HepG2 (cell line): Measurements from ENCODE around the gene TRIM69. TPM values are rescaled to one million over a fixed set of nuclear protein-coding genes. Genes with fewer than 3 reads are reported as not detected.

Experiments
- CCDC6 ChIP-seq: sonication (generic); formaldehyde crosslinking; IDR thresholded peaks from 2 replicates; pipeline ENCODE4 v1.8.1; 2022; ENCODE audit warnings: mild to moderate bottlenecking, missing genetic modification reagents, moderate library complexity
- DBP ChIP-seq: sonication (generic); formaldehyde crosslinking; IDR thresholded peaks from 2 replicates; pipeline ENCODE4 v1.4.0; 2020; ENCODE audit warnings: missing genetic modification reagents; ENCODE audit errors: not compliant biosample characterization
- DNMT1 ChIP-seq: sonication (generic); formaldehyde crosslinking; IDR thresholded peaks from 2 replicates; pipeline ENCODE4 v1.5.1; 2020; ENCODE audit warnings: mild to moderate bottlenecking, missing genetic modification reagents
- HNF4G ChIP-seq, 2 experiments: sonication (generic) in 1 of 2; formaldehyde crosslinking in 1 of 2; IDR thresholded peaks; 2 replicates each; pipeline versions ENCODE4 v1.4.0 to v1.6.1; 2011 to 2020; ENCODE audit warnings: borderline replicate concordance in 2 of 2, low read depth in 2 of 2, mild to moderate bottlenecking in 2 of 2, low read length in 1 of 2, missing genetic modification reagents in 1 of 2, moderate library complexity in 1 of 2
- IKZF1 ChIP-seq: fragments of 450-650 bp; IDR thresholded peaks from 2 replicates; pipeline ENCODE4 v1.7.1; 2016
- KDM5B ChIP-seq: sonication (generic); formaldehyde crosslinking; IDR thresholded peaks from 2 replicates; pipeline ENCODE4 v1.4.0; 2020; ENCODE audit warnings: missing genetic modification reagents, mild to moderate bottlenecking, borderline replicate concordance
- MAFF ChIP-seq: IDR thresholded peaks from 2 replicates; pipeline ENCODE4 v1.6.1; 2011; ENCODE audit warnings: low read depth, low read length, improper control_type of control experiment
- MAFK ChIP-seq, 2 experiments: IDR thresholded peaks in 1 of 2; conservative IDR thresholded peaks in 1 of 2; 2 replicates each; pipeline ENCODE4 v1.6.1; 2011; ENCODE audit warnings: improper control_type of control experiment in 2 of 2, low read length in 2 of 2
- RAD21 ChIP-seq: fragments of 450-650 bp; formaldehyde crosslinking; IDR thresholded peaks from 2 replicates; pipeline ENCODE4 v1.5.0; 2020; ENCODE audit warnings: mild to moderate bottlenecking
- RNF2 ChIP-seq: fragments of 450-650 bp; conservative IDR thresholded peaks from 2 replicates; pipeline ENCODE4 v1.6.1; 2016; ENCODE audit warnings: low read depth
- SMC3 ChIP-seq: IDR thresholded peaks from 2 replicates; pipeline ENCODE4 v1.6.1; 2011; ENCODE audit warnings: low read length, improper control_type of control experiment
- SRSF1 ChIP-seq: fragments of 200-400 bp; formaldehyde crosslinking; optimal IDR thresholded peaks from 2 replicates; pipeline ENCODE3; 2017; ENCODE audit warnings: mild to moderate bottlenecking, low read depth, low read length, moderate library complexity
- ZBTB10 ChIP-seq: sonication (generic); formaldehyde crosslinking; IDR thresholded peaks from 2 replicates; pipeline ENCODE4 v1.4.0; 2020; ENCODE audit warnings: missing genetic modification reagents, borderline replicate concordance
- ZFX ChIP-seq: sonication (generic); formaldehyde crosslinking; IDR thresholded peaks from 2 replicates; pipeline ENCODE4 v1.4.0; 2020; ENCODE audit warnings: mild to moderate bottlenecking, low read depth, missing genetic modification reagents, moderate library complexity
- ZNF33A ChIP-seq: sonication (generic); formaldehyde crosslinking; IDR thresholded peaks from 2 replicates; pipeline ENCODE4 v1.5.1; 2020; ENCODE audit warnings: missing genetic modification reagents, mild to moderate bottlenecking, moderate library complexity, borderline replicate concordance
- ZNF512B ChIP-seq: sonication (generic); formaldehyde crosslinking; IDR thresholded peaks from 2 replicates; pipeline ENCODE4 v1.5.1; 2020; ENCODE audit warnings: missing genetic modification reagents, mild to moderate bottlenecking, borderline replicate concordance
- ZNF615 ChIP-seq: sonication (generic); formaldehyde crosslinking; IDR thresholded peaks from 2 replicates; pipeline ENCODE4 v1.5.0; 2020; ENCODE audit warnings: mild to moderate bottlenecking, missing genetic modification reagents, borderline replicate concordance
- ZNF792 ChIP-seq: IDR thresholded peaks from 2 replicates; pipeline ENCODE4 v1.6.1; 2016
- ZSCAN29 ChIP-seq: sonication (generic); formaldehyde crosslinking; conservative IDR thresholded peaks from 2 replicates; pipeline ENCODE4 v1.4.0; 2020; ENCODE audit warnings: mild to moderate bottlenecking, missing genetic modification reagents
- polyA plus RNA-seq, 8 experiments: library from polyadenylated mRNA; depleted of rRNA in 3 of 8; stranded (reverse) in 7 of 8; unstranded in 1 of 8; fragments of >200 nt; fragmentation: Illumina TruSeq in 4 of 8; extraction: Trizol in 4 of 8; gene quantifications; 2 replicates each; pipeline versions ENCODE4 v1.2.1 to v1.2.3, GENCODE V29; 2011 to 2016; ENCODE audit warnings: low read depth in 4 of 8, missing spikeins in 1 of 8, mixed read lengths in 1 of 8; ENCODE audit not compliant: insufficient read depth in 1 of 8
- total RNA-seq, 5 experiments: library from RNA; depleted of rRNA; stranded (reverse); fragments of >200 nt; fragmentation: Illumina TruSeq; extraction: Trizol; gene quantifications; 2 replicates each; pipeline ENCODE4 v1.2.3, GENCODE V29; 2016; ENCODE audit warnings: low read depth in 1 of 5

The TRIM69 gene
- total and polyA plus RNA-seq, 2 of the 13 experiments (the other 11 are each of a cell fraction or from before 2014, with no cell fraction given) = 2.6 to 3.2 TPM

- TF ChIP-seq ZBTB10 (CRISPR knock-in tag) = no peak
- TF ChIP-seq DNMT1 (CRISPR knock-in tag) = no peak
- peak; percentile 52; the same call in 1 of the 2 replicates for TF ChIP-seq RAD21
- TF ChIP-seq MAFF = 0 out of 2 replicates have a peak, but pooled peaks have one; percentile 13
- TF ChIP-seq ZNF33A (CRISPR knock-in tag) = no peak
- TF ChIP-seq ZNF512B (CRISPR knock-in tag) = no peak
- no peak for TF ChIP-seq SRSF1
- no peak for TF ChIP-seq ZNF615
- no peak for TF ChIP-seq ZSCAN29 (CRISPR knock-in tag)
- TF ChIP-seq DBP (CRISPR knock-in tag) = no peak
- TF ChIP-seq SMC3 = peak; percentile 75
- no peak for TF ChIP-seq ZNF792 (CRISPR knock-in tag)
- TF ChIP-seq MAFK (conservative IDR thresholded peaks at IDR 0.05 in 1 of 2, IDR thresholded peaks at IDR 0.05 in 1 of 2; ENCODE audit: low read length in 2 of 2) = peak; percentile 8 to 38; a peak in 1 of 4 replicates
- no peak for TF ChIP-seq IKZF1
- no peak for TF ChIP-seq KDM5B
- no peak for TF ChIP-seq CCDC6 (CRISPR knock-in tag)
- no peak for TF ChIP-seq RNF2
- TF ChIP-seq ZFX (CRISPR knock-in tag) = no peak
- no peak for TF ChIP-seq HNF4G (IDR thresholded peaks at IDR 0.05; ENCODE audit: borderline replicate concordance, low read depth, low read length)
- TF ChIP-seq HNF4G (CRISPR knock-in tag; IDR thresholded peaks at IDR 0.05; ENCODE audit: borderline replicate concordance, low read depth) = no peak
These were observed 2.1 kb downstream of the TRIM69 start (continued) for GRCh38 chr15:44738340-44738984.
